NOMO-1 treated with dmso at 0.1 percent for 144 hours (cell line): ENCODE measurements around the gene TPO.
"Not testable (repeated sequence)": the region's sequence is repeated elsewhere in the genome, so short reads cannot be mapped to it uniquely, and the experiment has no call there.

Source experiments
- DNase-seq: peaks from one replicate; lab custom pipeline; 2025; ENCODE audit not compliant: unreplicated experiment; lab: John Stamatoyannopoulos, UW

Gene TPO

GRCh38 chr2:1571477-1572417 lies 158.5 kb downstream of the TPO start:
- no peak for DNase-seq

- DNase-seq: no peak
Observed at GRCh38 chr2:1572638-1573037, 159.4 kb downstream of the TPO start.

- no peak for DNase-seq
Observed at GRCh38 chr2:1577846-1578245, 164.6 kb downstream of the TPO start.

GRCh38 chr2:1581257-1581964 lies 168.1 kb downstream of the TPO start:
- not testable (repeated sequence) for DNase-seq

- no peak for DNase-seq
Observed at GRCh38 chr2:1581965-1582625, 168.8 kb downstream of the TPO start.

GRCh38 chr2:1582891-1583341 lies 169.7 kb downstream of the TPO start:
- DNase-seq: no peak

GRCh38 chr2:1584051-1584531 lies 170.8 kb downstream of the TPO start:
- no peak for DNase-seq

GRCh38 chr2:1584691-1585485 lies 171.6 kb downstream of the TPO start:
- DNase-seq: no peak

GRCh38 chr2:1585635-1586034 lies 172.4 kb downstream of the TPO start:
- no peak for DNase-seq

- DNase-seq: no peak
Observed at GRCh38 chr2:1586251-1586922, 173.1 kb downstream of the TPO start.

- no peak for DNase-seq
Observed at GRCh38 chr2:1586923-1587840, 173.9 kb downstream of the TPO start.

GRCh38 chr2:1588051-1588977 lies 175.1 kb downstream of the TPO start:
- no peak for DNase-seq

GRCh38 chr2:1588978-1589621 lies 175.8 kb downstream of the TPO start:
- no peak for DNase-seq

- DNase-seq: no peak
Observed at GRCh38 chr2:1590596-1591460, 177.6 kb downstream of the TPO start.

GRCh38 chr2:1591461-1591770 lies 178.2 kb downstream of the TPO start:
- no peak for DNase-seq
